HG03103 (cell line): Measurements from ENCODE around the gene ARHGAP29.

ENCODE experiments used
- ATAC-seq: cut with Tn5 transposase; IDR thresholded peaks from one replicate; pipeline ENCODE4 v1.9.1; 2021; ENCODE audit warnings: low read depth; ENCODE audit not compliant: unreplicated experiment

The ARHGAP29 gene, protein sequence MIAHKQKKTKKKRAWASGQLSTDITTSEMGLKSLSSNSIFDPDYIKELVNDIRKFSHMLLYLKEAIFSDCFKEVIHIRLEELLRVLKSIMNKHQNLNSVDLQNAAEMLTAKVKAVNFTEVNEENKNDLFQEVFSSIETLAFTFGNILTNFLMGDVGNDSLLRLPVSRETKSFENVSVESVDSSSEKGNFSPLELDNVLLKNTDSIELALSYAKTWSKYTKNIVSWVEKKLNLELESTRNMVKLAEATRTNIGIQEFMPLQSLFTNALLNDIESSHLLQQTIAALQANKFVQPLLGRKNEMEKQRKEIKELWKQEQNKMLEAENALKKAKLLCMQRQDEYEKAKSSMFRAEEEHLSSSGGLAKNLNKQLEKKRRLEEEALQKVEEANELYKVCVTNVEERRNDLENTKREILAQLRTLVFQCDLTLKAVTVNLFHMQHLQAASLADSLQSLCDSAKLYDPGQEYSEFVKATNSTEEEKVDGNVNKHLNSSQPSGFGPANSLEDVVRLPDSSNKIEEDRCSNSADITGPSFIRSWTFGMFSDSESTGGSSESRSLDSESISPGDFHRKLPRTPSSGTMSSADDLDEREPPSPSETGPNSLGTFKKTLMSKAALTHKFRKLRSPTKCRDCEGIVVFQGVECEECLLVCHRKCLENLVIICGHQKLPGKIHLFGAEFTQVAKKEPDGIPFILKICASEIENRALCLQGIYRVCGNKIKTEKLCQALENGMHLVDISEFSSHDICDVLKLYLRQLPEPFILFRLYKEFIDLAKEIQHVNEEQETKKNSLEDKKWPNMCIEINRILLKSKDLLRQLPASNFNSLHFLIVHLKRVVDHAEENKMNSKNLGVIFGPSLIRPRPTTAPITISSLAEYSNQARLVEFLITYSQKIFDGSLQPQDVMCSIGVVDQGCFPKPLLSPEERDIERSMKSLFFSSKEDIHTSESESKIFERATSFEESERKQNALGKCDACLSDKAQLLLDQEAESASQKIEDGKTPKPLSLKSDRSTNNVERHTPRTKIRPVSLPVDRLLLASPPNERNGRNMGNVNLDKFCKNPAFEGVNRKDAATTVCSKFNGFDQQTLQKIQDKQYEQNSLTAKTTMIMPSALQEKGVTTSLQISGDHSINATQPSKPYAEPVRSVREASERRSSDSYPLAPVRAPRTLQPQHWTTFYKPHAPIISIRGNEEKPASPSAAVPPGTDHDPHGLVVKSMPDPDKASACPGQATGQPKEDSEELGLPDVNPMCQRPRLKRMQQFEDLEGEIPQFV

DNA sequence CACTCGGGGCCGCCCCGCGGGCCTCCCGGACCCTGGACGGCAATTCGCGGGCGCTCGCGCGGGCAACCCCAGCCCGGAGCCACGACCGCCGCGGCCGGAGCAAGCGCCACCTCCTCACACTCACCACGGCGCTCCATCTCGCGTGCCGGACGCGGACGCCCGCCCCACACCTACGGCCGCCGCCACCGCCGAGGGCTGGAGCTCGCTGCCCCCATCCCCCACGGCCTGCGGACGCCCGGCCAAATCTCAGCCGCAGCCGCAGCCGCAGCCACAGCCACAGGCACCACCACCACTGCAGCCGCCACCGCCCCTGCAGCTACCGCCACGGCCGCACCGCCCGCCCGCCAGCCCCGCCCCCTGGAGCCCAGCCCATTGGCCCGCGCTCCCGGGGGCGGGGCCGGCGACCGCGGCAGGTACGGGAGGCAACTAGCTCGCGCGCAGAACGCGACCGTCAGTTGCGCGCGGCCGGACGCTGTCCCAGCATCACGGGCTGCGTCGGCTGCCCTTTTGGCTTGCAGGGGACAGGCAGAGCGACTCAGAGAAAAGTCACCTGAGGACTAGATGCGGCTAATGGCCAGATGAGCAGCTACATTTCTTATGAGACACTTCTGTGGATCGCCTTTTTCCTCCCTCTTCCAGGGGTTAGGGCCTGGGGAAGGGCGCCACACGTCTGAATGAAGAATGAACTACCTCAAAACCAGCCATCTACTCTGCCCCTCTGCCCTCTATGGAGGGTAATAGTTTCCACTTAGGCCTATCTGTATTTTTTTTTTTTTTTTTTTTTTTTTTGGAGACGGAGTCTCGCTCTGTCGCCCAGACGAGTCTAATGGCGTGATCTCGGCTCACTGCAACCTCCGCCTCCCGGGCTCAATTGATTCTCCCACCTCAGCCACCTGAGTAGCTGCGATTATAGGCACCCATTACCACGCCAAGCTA is at the start of gene ARHGAP29:
Gene ARHGAP29, minus strand, starts transcription at position 294 of the 936 bp plus-strand sequence. CDS start 5,973 bp downstream, outside the sequence.
- ATAC-seq: peak; percentile 86

GRCh38 chr1:94286864-94287437 is 49.6 kb upstream of the ARHGAP29 start:
- no peak for ATAC-seq

- no peak for ATAC-seq
Observed at GRCh38 chr1:94285031-94285654, 47.8 kb upstream of the ARHGAP29 start.

DNA sequence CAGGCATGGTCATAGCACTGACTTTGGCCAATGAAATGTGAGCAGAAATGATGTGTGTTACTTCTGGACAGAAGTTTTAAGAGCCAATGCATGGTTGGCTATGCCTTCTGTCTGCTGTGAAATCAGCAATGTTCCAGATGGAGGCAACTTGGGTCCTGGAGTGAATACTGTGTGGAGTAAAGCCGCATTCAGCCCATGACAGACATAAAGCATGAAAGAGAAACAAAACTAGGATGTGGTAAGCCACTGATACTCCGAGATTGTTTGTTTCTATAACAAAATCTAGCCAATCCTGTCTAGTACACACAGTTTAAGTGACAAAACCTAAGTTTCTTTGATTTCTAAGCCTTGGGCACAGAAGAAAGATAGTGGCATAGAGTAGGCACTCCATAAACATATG is 47.1 kb upstream of the ARHGAP29 start:
- peak; percentile 68 for ATAC-seq

GRCh38 chr1:94283462-94283861 is 46.1 kb upstream of the ARHGAP29 start:
- no peak for ATAC-seq

GRCh38 chr1:94282143-94282711 is 44.8 kb upstream of the ARHGAP29 start:
- no peak for ATAC-seq

DNA sequence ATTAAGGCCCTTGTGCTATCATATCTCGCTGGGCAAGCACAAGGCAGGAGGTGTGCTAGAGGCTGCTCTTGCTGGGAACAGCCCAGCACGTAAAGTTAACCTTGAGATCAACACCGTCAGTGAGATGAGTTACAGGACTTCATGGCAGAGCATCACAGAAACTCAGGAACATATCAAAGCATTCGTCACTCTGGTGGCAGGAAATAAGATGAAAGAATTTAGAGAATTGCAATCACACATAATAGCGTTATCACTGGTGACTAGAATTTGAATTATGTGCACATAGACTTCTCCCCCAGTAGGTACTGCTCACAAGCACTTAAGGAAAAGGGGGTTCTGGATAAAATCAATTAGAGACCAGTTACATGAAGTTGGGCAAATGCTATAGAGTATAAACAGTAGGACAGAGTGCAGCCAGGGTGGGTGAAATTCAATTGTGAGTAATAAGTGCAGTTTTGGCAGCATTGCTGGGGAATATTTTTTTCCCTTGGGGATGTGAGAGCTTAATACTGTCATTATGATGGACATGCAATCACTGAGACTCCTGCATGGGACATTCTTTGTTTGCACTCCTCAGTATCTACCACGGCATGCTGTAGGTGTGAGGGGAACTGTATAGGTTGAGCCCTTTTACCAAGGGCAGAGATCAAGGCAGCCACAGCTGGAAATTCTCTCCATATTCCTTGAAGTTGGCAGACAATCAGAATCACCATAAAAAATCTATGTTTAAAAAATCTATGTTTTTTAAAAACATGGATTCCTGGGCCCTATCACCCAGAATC is 44.2 kb upstream of the ARHGAP29 start:
- ATAC-seq: no peak

DNA sequence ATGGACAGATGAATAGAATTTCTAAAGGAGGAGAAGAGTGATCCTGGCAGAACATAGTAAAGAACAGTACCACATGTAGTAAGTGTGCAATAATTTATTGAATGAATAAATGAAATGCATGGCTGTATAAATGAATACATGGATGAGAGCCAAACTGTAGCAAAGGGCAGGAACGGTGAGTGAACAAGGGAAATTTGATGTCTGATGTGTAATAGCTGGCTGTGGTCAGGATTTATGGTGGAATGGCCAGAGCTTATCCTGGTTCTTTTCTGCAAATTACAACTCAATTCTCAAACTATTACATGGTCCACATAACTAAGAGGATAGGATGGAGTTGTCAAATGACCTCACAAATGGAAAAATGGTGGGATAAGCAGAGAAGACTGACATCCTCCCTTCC is 43.2 kb upstream of the ARHGAP29 start:
- ATAC-seq: no peak

GRCh38 chr1:94279462-94279861 is 42.1 kb upstream of the ARHGAP29 start:
- no peak for ATAC-seq

- ATAC-seq: no peak
Observed at GRCh38 chr1:94279038-94279437, 41.7 kb upstream of the ARHGAP29 start.

- ATAC-seq: no peak
Observed at GRCh38 chr1:94276988-94277434, 39.6 kb upstream of the ARHGAP29 start.

DNA sequence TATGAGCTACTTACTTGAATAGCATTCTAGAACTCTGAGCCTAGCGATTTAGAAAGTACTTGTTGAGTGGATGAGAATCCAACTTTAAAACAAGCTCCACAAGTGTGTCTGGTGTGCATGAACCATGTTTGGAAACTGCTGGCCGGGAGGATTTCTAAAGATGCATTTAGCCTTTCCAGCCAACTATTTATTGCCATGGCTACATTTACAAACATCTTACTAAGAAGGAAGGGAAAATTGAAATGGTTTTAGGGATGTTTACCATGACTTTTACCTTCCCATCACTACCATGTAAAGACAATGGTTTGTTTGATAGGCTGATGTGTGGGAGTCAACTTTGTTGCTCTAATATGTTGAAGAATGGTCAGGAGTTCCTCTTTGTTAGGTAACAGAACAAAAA is 37.7 kb upstream of the ARHGAP29 start:
- ATAC-seq: no peak

DNA sequence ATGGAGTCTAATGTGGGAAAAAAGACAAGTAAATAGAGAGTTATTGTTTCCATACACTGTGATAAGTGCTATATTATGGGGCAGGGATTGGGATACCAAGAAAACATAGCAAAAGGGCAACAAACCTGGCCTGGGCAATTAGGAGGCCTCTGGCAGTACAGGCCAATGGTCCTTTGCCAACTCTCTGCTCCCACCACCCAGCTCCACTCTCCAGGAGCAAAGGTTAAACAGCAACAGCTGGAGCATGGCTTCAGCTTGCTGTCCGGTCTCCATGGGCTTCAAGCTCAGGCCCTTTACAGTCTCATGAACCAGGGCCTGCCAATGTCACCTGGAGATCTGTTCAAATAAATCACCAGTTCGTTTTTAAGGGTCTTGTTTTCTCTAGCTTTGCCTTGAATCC is 37.2 kb upstream of the ARHGAP29 start:
- no peak for ATAC-seq

DNA sequence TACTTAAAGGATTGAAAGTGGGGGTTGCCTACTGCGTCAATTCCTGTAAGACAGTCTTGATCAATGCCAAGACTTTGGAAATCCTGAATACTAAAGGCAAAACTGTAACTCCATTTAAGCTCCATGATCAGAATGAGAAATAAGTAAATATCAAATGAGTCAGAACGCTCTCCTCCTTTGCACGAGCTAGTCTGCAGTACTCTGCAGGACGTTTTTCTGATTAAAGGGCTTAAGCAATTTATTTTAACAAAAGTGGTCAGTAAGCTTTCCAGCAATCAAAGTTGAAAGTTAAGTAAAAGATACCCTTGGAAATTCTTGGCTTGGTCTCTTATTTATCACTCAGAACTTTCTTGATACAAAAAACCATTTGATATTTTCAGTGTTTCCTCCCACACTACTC is 35.7 kb upstream of the ARHGAP29 start:
- no peak for ATAC-seq

- ATAC-seq: no peak
Observed at GRCh38 chr1:94272388-94272787, 35.0 kb upstream of the ARHGAP29 start.

GRCh38 chr1:94271373-94271772 is 34.0 kb upstream of the ARHGAP29 start:
- no peak for ATAC-seq

GRCh38 chr1:94270801-94271203 is 33.4 kb upstream of the ARHGAP29 start:
- no peak for ATAC-seq

DNA sequence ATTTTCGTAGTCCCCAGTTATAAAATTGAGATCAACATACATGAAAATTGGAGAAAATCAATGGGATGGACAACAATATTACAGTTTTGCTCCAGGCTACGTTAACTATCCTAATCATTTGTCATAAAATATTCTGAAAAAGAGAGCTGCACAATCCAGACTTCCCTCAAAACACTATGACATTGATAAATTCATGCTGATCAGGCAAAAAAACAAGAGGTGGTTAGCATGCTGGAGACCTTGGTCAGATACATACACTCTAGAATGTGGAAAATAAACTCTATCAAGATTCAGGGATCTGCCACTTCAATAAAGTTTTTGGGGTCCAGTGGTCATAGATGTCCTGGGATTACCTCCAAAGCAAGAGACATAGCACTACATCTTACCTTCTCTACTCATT is 32.5 kb upstream of the ARHGAP29 start:
- ATAC-seq: no peak
